HEK293T (cell line): ENCODE measurements around the gene CELF2.

ENCODE experiments used
- FOXA1 ChIP-seq: fragments of 450-650 bp; IDR thresholded peaks from 2 replicates; pipeline ENCODE4 v1.6.1; 2016; ENCODE audit warnings: mild to moderate bottlenecking
- SP1 ChIP-seq: fragments of 450-650 bp; IDR thresholded peaks from 2 replicates; pipeline ENCODE4 v1.6.1; 2017

DNA sequence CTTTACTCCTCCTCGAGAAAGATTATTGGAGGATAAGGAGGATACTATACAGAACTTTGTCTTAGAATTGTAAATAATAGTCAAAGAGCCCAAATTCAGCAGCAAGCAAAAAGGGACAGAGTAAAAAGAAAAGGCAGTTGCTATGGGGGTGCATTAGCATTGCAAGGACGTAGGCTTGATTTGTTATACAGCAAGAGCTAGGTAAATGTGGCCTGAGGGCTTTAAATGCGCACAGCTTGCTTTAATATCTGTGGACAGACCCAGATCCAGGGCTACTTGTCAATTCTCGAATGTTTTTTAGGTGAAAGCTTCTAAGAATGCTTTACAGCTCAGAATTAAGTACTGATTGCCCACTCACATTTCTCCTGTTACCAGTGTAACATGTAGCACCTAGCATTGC is 58.5 kb downstream of the CELF2 start:
- TF ChIP-seq SP1, result no peak
- TF ChIP-seq FOXA1, result no peak
